ENCODE measurements around the gene CDH16.

CDH16 gene

GRCh38 chr16:66881014-66881417 is 37.7 kb downstream of the CDH16 start:
- no peak for DNase-seq (ENCODE audit: low spot score)
- in situ Hi-C loops (cut with MboI; ENCODE audit: low sequenced_read_pairs, unreplicated experiment): no loop called here
- TF ChIP-seq CTCF (IDR thresholded peaks at IDR 0.05; ENCODE audit: borderline replicate concordance, control extremely low read depth, extremely low read depth, insufficient read depth, missing control alignments): no peak

GRCh38 chr16:66880288-66881013 is 38.2 kb downstream of the CDH16 start, which contains the start of gene PDP2:
PDP2 (plus strand) TSS chr16:66880515; CDS start chr16:66884285, 3,770 bp downstream.
- TF ChIP-seq CTCF (IDR thresholded peaks at IDR 0.05; ENCODE audit: borderline replicate concordance, control extremely low read depth, extremely low read depth, insufficient read depth, missing control alignments): no peak
- in situ Hi-C loops (cut with MboI; ENCODE audit: low sequenced_read_pairs, unreplicated experiment): no loop called here
- peak; percentile 96 for DNase-seq (ENCODE audit: low spot score)

DNA sequence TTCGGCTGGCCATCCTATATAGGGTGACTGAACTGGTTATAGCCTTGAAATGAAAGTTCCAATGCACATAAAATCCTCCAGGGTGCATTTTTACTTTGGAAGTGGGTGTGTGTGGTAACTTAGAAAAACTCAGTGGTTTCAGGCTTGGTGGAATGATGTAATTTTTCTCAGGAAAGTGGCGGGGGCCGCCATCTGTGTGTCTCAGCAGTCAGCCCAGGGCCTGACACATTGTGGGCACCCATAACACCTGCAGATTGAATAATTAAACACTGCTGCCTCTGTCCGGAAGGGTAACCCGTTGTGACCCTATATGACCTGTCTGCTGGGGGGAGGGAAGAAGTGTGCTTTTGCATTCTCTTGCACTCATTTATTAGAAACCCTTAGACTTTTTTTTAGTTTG is 40.6 kb downstream of the CDH16 start:
- no peak for DNase-seq (ENCODE audit: low spot score)
- in situ Hi-C loops (cut with MboI; ENCODE audit: low sequenced_read_pairs, unreplicated experiment): no loop called here

DNA sequence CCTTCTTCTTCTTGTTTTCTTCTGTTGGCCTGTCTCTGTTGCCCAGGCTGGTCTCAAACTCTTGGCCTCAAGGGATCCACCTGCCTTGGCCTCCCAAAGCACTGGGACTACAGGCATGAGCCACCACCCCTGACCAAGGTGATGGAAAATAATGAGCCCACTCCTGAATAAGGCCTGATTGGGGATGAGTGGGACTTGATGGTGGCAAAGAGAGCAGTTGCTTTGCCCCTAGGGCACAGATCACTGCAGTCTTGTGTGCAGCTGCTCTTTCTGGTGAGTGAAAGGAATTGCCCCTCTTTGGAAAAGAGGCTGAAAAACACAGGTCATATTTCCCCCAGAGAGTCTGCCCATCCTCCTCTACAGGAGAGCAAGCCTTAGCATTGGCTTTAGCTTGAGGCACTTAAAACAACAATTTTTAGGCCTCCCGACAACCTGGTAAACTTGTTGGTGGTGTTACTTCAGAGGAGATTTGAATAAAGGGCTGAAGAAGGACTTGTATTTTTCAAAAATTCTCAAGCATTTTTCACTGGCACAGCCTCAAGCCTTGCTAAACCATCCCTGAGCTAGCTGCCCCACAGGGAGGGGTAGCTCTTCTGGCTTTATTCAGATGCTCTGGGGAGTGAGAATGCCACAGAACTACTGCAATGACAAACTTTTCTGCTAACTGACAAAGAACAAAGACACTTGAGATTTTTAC is 44.5 kb downstream of the CDH16 start:
- no peak for DNase-seq (ENCODE audit: low spot score)
- in situ Hi-C loops (cut with MboI; ENCODE audit: low sequenced_read_pairs, unreplicated experiment): loop anchor here (25.0 kb wide), 1 partner anchor 462 kb away; no protein-coding TSS in a partner anchor
- no peak for TF ChIP-seq CTCF (IDR thresholded peaks at IDR 0.05; ENCODE audit: borderline replicate concordance, control extremely low read depth, extremely low read depth, insufficient read depth, missing control alignments)

More for the DNA sequence above, 40.6 kb downstream of the CDH16 start:
- no peak for TF ChIP-seq CTCF (IDR thresholded peaks at IDR 0.05; ENCODE audit: borderline replicate concordance, control extremely low read depth, extremely low read depth, insufficient read depth, missing control alignments)

DNA sequence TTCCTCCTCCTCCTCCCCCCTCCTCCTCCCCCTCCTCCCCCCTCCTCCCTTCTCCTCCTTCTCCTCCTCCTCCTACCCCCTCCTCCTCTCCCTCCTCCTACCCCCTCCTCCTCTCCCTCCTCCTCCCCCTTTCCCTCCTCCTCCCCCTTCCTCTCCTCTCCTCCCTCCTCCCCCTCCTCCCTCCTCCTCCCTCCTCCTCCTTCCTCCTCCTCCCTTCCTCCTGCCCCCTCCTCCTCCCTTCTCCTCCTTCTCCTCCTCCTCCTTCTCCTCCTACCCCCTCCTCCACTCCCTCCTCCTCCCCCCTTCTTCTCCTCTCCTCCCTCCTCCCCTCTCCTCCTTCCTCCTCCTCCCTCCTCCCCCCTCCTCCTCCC is 45.0 kb downstream of the CDH16 start:
- no peak for DNase-seq (ENCODE audit: low spot score)
- no peak for TF ChIP-seq CTCF (IDR thresholded peaks at IDR 0.05; ENCODE audit: borderline replicate concordance, control extremely low read depth, extremely low read depth, insufficient read depth, missing control alignments)
- in situ Hi-C loops (cut with MboI; ENCODE audit: low sequenced_read_pairs, unreplicated experiment): loop anchor here (25.0 kb wide), 1 partner anchor 461 kb away; no protein-coding TSS in a partner anchor

GRCh38 chr16:66872943-66873684 is 45.6 kb downstream of the CDH16 start:
- in situ Hi-C loops (cut with MboI; ENCODE audit: low sequenced_read_pairs, unreplicated experiment): loop anchor here (25.0 kb wide), 1 partner anchor 461 kb away; no protein-coding TSS in a partner anchor
- DNase-seq (ENCODE audit: low spot score): peak; percentile 91
- TF ChIP-seq CTCF (IDR thresholded peaks at IDR 0.05; ENCODE audit: borderline replicate concordance, control extremely low read depth, extremely low read depth, insufficient read depth, missing control alignments): peak; percentile 98

Data from GM13976 (cell line).